ENCODE measurements around the gene ITGBL1.

DNA sequence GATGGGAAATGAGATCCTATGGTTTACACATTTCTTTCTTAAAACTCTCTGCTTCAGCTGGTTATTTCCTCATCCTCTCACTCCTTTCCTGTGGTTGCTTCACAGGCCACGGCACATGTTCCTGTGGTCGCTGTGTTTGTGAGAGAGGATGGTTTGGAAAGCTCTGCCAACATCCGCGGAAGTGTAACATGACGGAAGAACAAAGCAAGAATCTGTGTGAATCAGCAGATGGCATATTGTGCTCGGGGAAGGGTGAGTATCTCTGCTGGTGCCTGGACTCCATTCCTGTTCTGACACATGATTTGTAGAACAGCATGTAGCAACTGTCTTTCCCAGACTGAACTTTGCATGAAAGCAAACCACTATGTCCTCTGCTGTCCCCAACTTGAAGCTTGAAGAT lies 254.2 kb downstream of the ITGBL1 start:
- TF ChIP-seq POLR2A (IDR thresholded peaks at IDR 0.05) (no peak), EP300 (IDR thresholded peaks at IDR 0.05) (no peak)

Measured in sigmoid colon (tissue), 4 donors.